CD4-positive, alpha-beta T cell treated with Interleukin-21 for 1 hour (primary cell): ENCODE data around the gene TLE2.

Experiments used
- DNase-seq: peaks from one replicate; pipeline ENCODE4 v3.0.0-alpha.2; 2020

Gene TLE2

GRCh38 chr19:3029065-3029923 lies at the start of gene TLE2:
Gene TLE2 (minus strand): TSS chr19:3029280. CDS start chr19:3028904, 376 bp downstream.
- no peak for DNase-seq

DNA sequence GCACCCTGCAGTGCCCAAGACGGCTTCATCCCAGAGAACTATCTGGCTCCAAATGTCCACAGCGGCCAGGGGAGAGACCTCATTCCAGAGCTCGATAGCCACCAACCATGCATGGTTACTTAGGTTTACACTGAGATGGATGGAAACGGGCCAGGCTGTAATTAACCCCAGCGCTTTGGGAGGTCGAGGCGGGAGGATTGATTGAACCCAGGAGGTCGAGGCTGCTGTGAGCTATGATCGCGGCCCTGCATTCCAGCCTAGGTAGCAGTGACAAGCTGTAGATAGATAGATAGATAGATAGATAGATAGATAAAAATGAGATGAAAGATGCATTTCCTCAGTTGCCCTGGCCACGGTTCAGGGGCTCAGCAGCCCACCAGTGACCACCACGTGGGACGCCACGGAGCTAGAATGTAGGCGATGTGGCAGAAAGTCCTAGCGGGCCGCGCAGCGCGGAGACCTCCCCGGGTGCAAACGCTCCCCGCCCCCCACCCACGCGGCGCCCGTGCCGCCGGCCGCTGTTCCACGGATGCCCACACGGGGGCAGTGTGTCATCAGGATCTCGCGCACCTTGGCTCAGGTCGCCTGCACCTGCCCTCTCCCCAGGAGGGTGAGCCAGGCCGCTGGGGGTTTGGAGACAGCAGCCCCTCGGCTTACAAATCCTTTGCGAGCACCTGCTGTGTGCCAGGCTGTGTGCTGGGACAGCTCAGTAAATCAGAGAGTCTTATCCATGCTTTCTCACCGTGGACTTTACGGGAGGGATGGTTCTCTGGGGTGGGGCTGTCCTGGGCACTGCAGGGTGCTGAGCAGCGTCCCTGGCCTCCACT lies 46.7 kb upstream of the TLE2 start:
- DNase-seq: peak; percentile 75

DNA sequence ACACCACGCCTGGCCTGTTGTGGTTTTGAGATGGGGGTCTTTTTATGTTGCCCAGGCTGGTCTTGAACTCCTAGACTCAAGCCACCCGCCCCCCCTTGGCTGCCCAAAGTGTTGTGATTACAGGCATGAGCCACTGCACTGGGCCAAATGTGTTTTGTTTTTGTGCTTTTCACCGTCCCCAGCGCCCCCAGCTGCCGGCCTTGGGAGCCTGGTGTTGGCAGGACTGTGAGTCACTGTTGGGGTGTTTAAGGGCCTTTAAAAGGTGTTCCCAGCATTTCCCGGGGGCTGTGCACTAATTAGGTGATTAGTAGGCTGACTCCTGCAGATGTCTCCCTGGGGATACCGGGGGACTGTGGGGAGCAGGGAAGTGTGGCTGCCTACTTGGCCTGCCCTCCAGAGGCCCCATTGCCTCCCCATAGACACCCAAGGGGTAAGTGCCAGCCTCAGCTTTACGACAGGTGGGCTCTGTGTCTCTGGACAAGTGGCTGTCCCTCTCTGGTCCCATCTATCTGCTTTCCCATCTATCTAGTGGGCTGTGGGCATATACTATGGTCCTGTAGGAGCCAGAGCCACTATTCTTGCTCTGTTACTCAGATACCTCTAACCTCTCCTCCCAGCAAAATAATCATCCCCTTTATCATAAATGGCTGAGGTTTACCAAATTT lies 45.0 kb upstream of the TLE2 start:
- no peak for DNase-seq

DNA sequence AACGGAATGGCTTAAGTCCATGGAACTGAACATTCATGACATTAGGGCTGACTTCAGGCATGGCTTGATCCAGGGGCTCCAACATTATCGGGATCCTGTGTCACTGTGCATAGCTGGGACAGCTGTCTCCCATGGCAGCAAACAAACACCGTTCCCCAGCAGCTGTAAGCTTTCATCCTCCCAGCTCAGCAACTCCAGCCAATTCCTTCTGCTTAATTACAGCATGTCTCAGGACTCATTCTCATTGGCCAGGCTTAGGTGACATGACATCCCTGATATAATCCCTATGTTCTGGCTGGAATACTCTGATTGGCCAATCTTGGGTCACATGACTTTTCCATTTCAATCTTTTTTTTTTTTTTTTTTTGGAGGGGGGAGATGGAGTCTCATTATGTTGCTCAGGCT lies 44.1 kb upstream of the TLE2 start:
- no peak for DNase-seq

DNA sequence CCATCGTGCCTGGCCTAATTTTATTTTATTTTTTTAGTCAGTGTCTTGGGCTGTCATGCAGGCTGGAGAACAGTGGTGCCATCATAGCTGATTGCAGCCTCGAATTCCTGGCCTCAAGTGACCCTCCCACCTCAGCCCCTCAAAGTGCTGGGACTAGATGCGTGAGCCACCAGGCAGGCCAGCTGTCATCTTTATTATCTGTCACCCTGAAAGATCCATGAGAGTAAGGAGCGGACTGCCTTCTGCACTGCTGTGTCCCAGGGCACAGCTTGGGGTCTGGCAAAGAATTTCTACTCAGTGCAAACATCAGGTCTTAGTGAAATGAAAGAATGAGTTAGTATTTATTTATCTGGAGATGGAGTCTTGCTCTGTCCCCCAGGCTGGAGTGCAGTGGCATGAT lies 42.7 kb upstream of the TLE2 start:
- no peak for DNase-seq

DNA sequence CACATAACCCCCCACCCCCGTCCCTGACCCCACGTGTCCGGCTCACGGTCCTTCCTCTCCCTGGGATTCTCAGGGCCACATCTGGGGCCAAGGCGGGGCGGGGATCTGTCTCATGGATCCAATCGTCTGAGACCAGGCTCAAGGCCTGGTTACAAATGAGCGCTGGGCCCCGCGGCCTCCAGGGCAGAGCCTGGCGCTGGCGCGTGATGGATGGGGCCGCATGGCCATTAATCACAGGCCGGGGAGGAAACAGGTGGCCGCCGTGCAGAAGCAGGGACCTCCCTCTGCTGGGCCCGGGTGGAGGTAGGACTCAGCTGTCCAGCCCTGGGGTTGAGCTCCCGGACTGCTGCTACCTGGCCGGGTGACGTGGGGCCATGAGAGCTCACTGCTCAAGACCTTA lies 39.0 kb upstream of the TLE2 start:
- no peak for DNase-seq

DNA sequence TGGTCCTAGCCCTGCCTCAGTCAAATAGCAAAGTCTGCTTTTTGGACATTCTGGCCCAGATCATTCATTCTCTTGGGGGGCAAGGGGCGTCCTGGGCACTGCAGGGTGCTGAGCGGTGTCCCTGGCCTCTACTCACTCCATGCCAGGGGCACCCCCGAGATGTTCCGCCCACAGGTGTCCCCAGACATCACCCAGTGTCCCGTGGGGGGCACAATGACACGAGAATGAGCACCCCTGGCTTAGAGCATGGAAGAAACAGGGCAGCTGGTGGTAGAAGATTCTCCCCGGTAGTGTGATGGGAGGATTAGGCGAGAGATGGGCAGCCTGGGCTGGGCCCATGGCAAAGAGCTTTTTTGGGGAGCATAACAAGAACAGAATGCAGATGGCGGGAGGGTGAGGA lies 38.5 kb upstream of the TLE2 start:
- no peak for DNase-seq

DNA sequence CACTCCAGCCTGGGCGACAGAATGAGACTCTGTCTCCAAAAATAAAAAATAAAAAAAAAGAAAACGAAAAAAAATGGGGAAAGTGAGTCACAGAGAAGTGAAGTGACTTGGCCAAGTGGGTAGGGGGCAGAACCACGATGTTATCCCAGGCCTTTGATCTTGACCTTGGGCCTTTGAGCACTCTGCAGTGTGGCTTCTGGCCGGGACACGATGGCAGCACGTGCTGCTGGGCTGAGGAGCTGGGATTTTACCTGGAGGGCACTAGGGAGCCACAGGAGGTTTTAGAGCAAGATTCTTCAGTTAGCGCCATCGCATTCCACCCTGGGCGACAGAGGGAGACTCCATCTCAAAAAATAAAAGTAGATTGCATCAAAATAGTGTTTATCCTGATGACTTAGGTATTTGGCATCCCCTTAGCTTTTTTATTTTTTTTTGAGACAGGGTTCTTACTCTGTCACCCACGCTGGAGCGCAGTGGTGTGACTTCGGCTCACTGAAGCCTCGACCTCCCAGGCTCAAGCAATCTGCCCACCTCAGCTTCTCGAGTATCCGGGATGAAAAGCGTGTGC lies 37.5 kb upstream of the TLE2 start:
- DNase-seq: no peak

DNA sequence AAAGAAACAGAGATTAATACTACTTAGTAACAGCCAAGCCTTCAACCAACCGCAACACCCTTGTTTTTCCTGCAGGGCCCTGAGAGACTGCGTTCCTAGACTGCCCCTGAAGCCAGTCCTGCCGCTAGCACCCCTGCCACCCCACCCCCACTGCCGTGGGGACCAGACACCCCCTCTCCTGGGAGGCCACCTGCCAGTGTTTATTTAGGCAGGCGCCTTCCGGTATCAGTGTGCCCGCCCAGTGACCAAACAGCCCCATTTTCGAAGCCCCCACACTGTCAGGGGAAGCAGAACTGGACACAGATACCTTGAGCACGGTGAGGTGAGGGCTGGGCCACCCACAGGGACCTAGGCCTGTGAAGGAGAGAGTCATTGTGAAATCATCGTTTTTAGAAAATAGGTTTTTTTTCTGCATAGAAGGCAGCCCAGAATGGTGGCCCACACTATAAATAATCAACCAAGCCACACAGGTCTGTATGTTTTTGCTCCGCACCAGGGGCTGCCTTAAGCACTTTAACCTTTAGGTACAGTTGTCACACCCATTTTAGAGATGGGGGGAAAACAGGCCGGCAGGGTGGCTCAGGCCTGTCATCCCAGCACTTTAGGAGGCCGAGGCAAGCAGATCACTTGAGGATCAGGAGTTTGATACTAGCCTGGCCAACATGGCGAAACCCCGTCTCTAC lies 36.7 kb upstream of the TLE2 start:
- DNase-seq: no peak

- DNase-seq: no peak
These were observed 34.9 kb upstream of the TLE2 start for GRCh38 chr19:3064011-3064330.

DNA sequence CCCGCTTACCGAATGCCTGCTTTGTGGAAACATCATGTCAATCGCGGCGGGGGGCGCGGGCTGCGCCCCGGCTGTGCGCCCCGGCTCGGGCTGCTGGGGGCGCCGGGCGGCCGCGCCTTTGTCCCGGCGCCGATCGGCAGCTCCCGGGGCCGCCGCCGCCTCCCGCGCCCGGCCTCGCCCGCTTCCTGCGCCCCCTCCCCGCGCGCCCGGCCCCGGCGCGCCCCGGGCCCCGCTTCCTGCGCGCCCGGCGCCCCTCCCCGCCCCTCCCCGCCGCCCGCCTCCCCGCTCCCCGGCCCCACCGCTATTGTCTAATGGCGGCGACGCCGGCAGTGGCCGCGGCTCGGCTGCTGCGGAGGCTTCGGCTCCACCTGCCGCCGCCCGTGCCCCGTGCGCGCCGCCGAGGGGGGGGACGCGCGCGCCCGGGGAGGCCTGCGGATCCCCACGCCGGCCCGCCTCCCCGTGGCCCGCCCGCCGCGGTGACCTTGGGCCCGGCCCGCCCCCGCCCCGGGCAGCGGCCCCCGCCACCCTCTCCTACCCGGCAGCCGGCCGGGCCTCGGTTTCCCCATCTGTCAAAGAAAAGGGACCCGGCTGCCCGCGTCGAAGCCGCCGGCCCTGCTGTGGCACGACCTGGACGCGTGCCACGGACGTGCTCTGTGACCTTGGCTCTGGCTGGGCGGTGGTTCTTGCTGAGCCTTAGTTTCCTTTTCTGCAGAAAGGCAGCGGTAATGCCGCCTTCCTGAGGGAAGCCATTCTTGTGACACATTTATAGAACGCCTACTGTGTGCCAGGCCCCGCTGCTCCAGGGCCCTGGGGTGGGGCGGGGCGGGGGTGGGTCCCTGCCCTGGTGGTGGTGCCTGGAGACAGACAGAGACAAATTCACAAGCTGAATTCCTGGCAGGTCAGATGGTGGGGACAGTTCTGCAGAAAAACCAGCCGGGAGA lies 33.4 kb upstream of the TLE2 start, which contains the start of gene TLE5:
TLE5 (minus strand) TSS at position 331 of the 941 bp plus-strand sequence; CDS start at position 36, 295 bp downstream.
- DNase-seq: peak; percentile 85

GRCh38 chr19:3061182-3062161 lies 32.4 kb upstream of the TLE2 start:
- DNase-seq: peak; percentile 85

DNA sequence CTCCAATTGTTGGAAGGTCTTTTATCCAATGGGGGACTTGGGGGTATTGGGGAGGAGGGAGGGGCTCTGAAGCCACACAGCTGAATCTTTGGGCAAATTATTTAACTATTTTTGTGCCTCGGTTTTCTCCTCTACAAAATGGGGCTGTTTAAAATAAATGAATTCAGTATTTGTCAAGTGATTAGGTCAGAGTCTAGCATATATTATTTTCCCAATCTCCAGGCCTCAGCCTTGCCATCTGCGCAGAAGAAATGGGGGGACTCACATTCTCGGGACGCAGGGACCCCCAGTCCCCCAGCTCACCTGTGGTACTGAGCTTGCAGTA lies 31.7 kb upstream of the TLE2 start:
- DNase-seq: no peak

- DNase-seq: no peak
These were observed 30.6 kb upstream of the TLE2 start for GRCh38 chr19:3059653-3060052.

DNA sequence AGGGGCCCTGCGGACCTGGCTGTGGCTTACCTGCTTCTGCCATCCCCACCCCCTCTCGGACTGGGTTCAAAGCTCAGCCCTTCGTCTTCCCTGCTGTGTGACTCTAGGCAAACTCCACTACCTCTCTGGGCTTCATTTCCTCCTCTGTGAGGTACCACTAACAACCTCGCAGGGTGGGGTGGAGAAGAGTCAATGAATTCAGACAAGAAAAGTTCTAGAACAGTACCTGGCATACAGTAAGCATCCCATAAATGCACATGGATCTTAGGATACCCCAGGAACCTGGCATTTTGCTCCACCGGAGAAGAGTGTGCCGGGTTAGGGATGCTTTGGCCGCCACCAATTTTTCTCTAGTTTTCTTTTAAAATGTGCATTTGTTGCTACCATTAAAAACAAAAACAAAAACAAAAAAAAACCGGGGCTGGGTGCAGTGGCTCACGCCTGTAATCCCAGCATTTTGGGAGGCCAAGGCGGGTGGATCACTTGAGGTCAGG lies 29.8 kb upstream of the TLE2 start:
- no peak for DNase-seq

DNA sequence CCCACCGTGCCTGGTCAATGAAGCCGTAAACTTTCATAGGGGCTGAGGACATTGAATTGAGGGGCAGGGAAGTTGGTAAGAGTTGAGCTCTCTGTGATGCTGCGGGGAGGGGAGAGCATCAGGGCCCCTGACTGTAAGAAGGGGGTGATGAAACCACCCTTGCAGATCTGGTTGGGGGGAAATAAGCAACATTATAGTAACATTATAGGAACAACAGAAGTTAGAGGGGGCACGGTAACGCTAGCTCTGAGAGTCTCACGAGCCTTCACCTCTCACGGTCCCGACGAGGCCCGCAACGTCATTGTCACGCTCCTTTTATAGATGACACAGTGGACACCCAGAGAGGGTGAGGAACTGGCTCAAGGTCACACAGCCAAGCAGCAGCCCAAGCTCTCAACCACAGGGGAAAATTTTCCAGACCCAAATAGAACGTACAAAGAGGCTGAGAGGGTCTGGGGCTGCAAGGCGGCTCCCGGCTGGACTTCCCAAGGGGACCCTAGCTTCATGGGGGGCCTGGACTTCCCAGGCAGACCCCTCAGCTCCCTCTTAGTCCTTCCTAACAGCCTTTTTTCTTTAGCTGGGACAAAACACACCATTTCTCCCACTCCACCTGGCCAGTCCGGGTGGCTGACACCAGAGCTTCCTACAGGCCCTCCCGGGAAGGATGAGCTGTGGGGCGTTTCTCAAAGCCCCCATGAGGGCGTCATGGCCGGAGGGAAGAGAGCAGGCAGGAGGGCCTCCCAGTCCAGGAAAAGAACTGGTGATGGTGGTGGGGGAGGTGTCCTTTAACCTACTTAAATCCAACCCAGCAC lies 29.1 kb upstream of the TLE2 start:
- no peak for DNase-seq

GRCh38 chr19:3057275-3057714 lies 28.2 kb upstream of the TLE2 start:
- no peak for DNase-seq

DNA sequence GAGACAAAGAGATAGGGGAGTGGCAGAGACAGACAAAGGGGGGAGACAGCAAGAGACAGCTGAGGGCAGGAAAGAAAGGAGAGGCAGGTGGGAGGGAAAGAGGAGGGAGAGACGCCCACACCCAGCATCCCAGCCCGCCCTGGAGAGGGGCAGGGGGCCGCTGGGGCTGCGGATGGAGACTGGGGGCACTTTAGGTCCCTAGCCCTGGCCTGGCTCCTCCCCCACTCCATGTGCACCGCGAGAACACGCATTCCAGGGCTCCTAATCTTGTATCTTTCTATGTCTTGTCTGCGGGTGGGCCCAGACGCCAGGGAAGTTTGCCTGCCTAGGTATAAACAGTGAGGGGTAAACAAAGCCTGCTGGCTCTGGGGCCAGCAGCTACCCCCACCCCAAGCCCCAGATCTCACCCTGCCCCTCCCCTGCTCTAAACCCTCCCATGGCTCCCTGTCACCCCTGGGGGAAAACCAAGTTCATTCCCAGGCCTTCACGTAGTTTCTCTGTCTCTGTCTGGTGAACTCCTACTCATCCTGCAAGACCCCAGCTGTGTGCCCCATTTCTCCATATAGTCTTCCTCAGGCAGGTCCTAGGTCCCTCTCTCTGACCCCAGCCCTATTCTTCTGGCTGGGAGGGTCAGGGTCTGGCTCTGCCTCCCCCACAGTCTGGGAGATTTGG lies 27.5 kb upstream of the TLE2 start:
- no peak for DNase-seq
